ENCODE measurements around the gene PTPRG.

Gene PTPRG

GRCh38 chr3:61955483-61955882 is 394.1 kb downstream of the PTPRG start:
- Histone ChIP-seq H3K36me3 (ENCODE audit: control insufficient read depth, insufficient read depth, low read length) (no peaks in the 10 kb centered on the region), H3K4me3 (ENCODE audit: low read length) (no peak overlapping the region), H3K27me3 (ENCODE audit: control insufficient read depth, insufficient read depth, low read length) (no peaks in the 10 kb centered on the region), H3K9me3 (ENCODE audit: control insufficient read depth, low read length) (no peaks in the 10 kb centered on the region), H3K9ac (ENCODE audit: low read length) (no peak overlapping the region), H3K4me1 (ENCODE audit: control insufficient read depth, insufficient read depth, low read length) (peaks cover 8% of the 10 kb centered on the region)

- Histone ChIP-seq H3K9ac (ENCODE audit: low read length) (no peak overlapping the region), H3K36me3 (ENCODE audit: control insufficient read depth, insufficient read depth, low read length) (no peaks in the 10 kb centered on the region), H3K4me3 (ENCODE audit: low read length) (no peak overlapping the region), H3K4me1 (ENCODE audit: control insufficient read depth, insufficient read depth, low read length) (peaks cover 8% of the 10 kb centered on the region), H3K27me3 (ENCODE audit: control insufficient read depth, insufficient read depth, low read length) (no peaks in the 10 kb centered on the region), H3K9me3 (ENCODE audit: control insufficient read depth, low read length) (no peaks in the 10 kb centered on the region)
These were observed 394.9 kb downstream of the PTPRG start for GRCh38 chr3:61956236-61956635.

- no peaks in the 10 kb centered on the region for H3K36me3 ChIP-seq (ENCODE audit: control insufficient read depth, insufficient read depth, low read length)
- H3K4me1 ChIP-seq (ENCODE audit: control insufficient read depth, insufficient read depth, low read length): peaks cover 8% of the 10 kb centered on the region
- H3K4me3 ChIP-seq (ENCODE audit: low read length): no peak overlapping the region
- H3K9me3 ChIP-seq (ENCODE audit: control insufficient read depth, low read length): no peaks in the 10 kb centered on the region
- no peak overlapping the region for H3K9ac ChIP-seq (ENCODE audit: low read length)
- H3K27me3 ChIP-seq (ENCODE audit: control insufficient read depth, insufficient read depth, low read length): no peaks in the 10 kb centered on the region
These were observed 395.9 kb downstream of the PTPRG start for GRCh38 chr3:61957259-61957658.

- H3K4me3 ChIP-seq (ENCODE audit: low read length): no peak overlapping the region
- no peaks in the 10 kb centered on the region for H3K27me3 ChIP-seq (ENCODE audit: control insufficient read depth, insufficient read depth, low read length)
- peaks cover 8% of the 10 kb centered on the region for H3K4me1 ChIP-seq (ENCODE audit: control insufficient read depth, insufficient read depth, low read length)
- no peaks in the 10 kb centered on the region for H3K36me3 ChIP-seq (ENCODE audit: control insufficient read depth, insufficient read depth, low read length)
- no peak overlapping the region for H3K9ac ChIP-seq (ENCODE audit: low read length)
- no peaks in the 10 kb centered on the region for H3K9me3 ChIP-seq (ENCODE audit: control insufficient read depth, low read length)
These were observed 399.6 kb downstream of the PTPRG start for GRCh38 chr3:61960976-61961375.

GRCh38 chr3:61961900-61962299 is 400.5 kb downstream of the PTPRG start:
- no peak overlapping the region for H3K4me3 ChIP-seq (ENCODE audit: low read length)
- no peaks in the 10 kb centered on the region for H3K9me3 ChIP-seq (ENCODE audit: control insufficient read depth, low read length)
- H3K27me3 ChIP-seq (ENCODE audit: control insufficient read depth, insufficient read depth, low read length): no peaks in the 10 kb centered on the region
- H3K9ac ChIP-seq (ENCODE audit: low read length): no peak overlapping the region
- no peaks in the 10 kb centered on the region for H3K4me1 ChIP-seq (ENCODE audit: control insufficient read depth, insufficient read depth, low read length)
- no peaks in the 10 kb centered on the region for H3K36me3 ChIP-seq (ENCODE audit: control insufficient read depth, insufficient read depth, low read length)

- Histone ChIP-seq H3K36me3 (ENCODE audit: control insufficient read depth, insufficient read depth, low read length) (no peaks in the 10 kb centered on the region), H3K4me1 (ENCODE audit: control insufficient read depth, insufficient read depth, low read length) (no peaks in the 10 kb centered on the region), H3K9me3 (ENCODE audit: control insufficient read depth, low read length) (no peaks in the 10 kb centered on the region), H3K9ac (ENCODE audit: low read length) (no peak overlapping the region), H3K4me3 (ENCODE audit: low read length) (no peak overlapping the region), H3K27me3 (ENCODE audit: control insufficient read depth, insufficient read depth, low read length) (no peaks in the 10 kb centered on the region)
These were observed 403.2 kb downstream of the PTPRG start for GRCh38 chr3:61964566-61964965.

GRCh38 chr3:61965770-61966131 is 404.4 kb downstream of the PTPRG start:
- H3K4me3 ChIP-seq (ENCODE audit: low read length): no peak overlapping the region
- H3K36me3 ChIP-seq (ENCODE audit: control insufficient read depth, insufficient read depth, low read length): no peaks in the 10 kb centered on the region

GRCh38 chr3:61966200-61966599 is 404.8 kb downstream of the PTPRG start:
- no peaks in the 10 kb centered on the region for H3K9me3 ChIP-seq (ENCODE audit: control insufficient read depth, low read length)
- H3K4me3 ChIP-seq (ENCODE audit: low read length): no peak overlapping the region
- H3K27me3 ChIP-seq (ENCODE audit: control insufficient read depth, insufficient read depth, low read length): no peaks in the 10 kb centered on the region

More at GRCh38 chr3:61965770-61966131, 404.4 kb downstream of the PTPRG start:
- no peaks in the 10 kb centered on the region for H3K4me1 ChIP-seq (ENCODE audit: control insufficient read depth, insufficient read depth, low read length)
- H3K27me3 ChIP-seq (ENCODE audit: control insufficient read depth, insufficient read depth, low read length): no peaks in the 10 kb centered on the region
- H3K9me3 ChIP-seq (ENCODE audit: control insufficient read depth, low read length): no peaks in the 10 kb centered on the region
- no peak overlapping the region for H3K9ac ChIP-seq (ENCODE audit: low read length)

GRCh38 chr3:61967019-61967418 is 405.6 kb downstream of the PTPRG start:
- H3K4me3 ChIP-seq (ENCODE audit: low read length): no peak overlapping the region
- no peaks in the 10 kb centered on the region for H3K36me3 ChIP-seq (ENCODE audit: control insufficient read depth, insufficient read depth, low read length)
- no peaks in the 10 kb centered on the region for H3K9me3 ChIP-seq (ENCODE audit: control insufficient read depth, low read length)
- H3K27me3 ChIP-seq (ENCODE audit: control insufficient read depth, insufficient read depth, low read length): no peaks in the 10 kb centered on the region
- H3K4me1 ChIP-seq (ENCODE audit: control insufficient read depth, insufficient read depth, low read length): no peaks in the 10 kb centered on the region
- H3K9ac ChIP-seq (ENCODE audit: low read length): no peak overlapping the region

More at GRCh38 chr3:61966200-61966599, 404.8 kb downstream of the PTPRG start:
- H3K4me1 ChIP-seq (ENCODE audit: control insufficient read depth, insufficient read depth, low read length): no peaks in the 10 kb centered on the region
- H3K9ac ChIP-seq (ENCODE audit: low read length): no peak overlapping the region
- H3K36me3 ChIP-seq (ENCODE audit: control insufficient read depth, insufficient read depth, low read length): no peaks in the 10 kb centered on the region

- Histone ChIP-seq H3K4me3 (ENCODE audit: low read length) (no peak overlapping the region), H3K9me3 (ENCODE audit: control insufficient read depth, low read length) (no peaks in the 10 kb centered on the region), H3K9ac (ENCODE audit: low read length) (no peak overlapping the region), H3K4me1 (ENCODE audit: control insufficient read depth, insufficient read depth, low read length) (no peaks in the 10 kb centered on the region), H3K27me3 (ENCODE audit: control insufficient read depth, insufficient read depth, low read length) (no peaks in the 10 kb centered on the region), H3K36me3 (ENCODE audit: control insufficient read depth, insufficient read depth, low read length) (no peaks in the 10 kb centered on the region)
These were observed 406.6 kb downstream of the PTPRG start for GRCh38 chr3:61967937-61968336.

GRCh38 chr3:61974662-61975061 is 413.3 kb downstream of the PTPRG start:
- no peaks in the 10 kb centered on the region for H3K27me3 ChIP-seq (ENCODE audit: control insufficient read depth, insufficient read depth, low read length)
- H3K36me3 ChIP-seq (ENCODE audit: control insufficient read depth, insufficient read depth, low read length): no peaks in the 10 kb centered on the region
- H3K4me3 ChIP-seq (ENCODE audit: low read length): no peak overlapping the region
- no peaks in the 10 kb centered on the region for H3K9me3 ChIP-seq (ENCODE audit: control insufficient read depth, low read length)
- no peak overlapping the region for H3K9ac ChIP-seq (ENCODE audit: low read length)
- no peaks in the 10 kb centered on the region for H3K4me1 ChIP-seq (ENCODE audit: control insufficient read depth, insufficient read depth, low read length)

- H3K27me3 ChIP-seq (ENCODE audit: control insufficient read depth, insufficient read depth, low read length): no peaks in the 10 kb centered on the region
- no peaks in the 10 kb centered on the region for H3K36me3 ChIP-seq (ENCODE audit: control insufficient read depth, insufficient read depth, low read length)
- no peaks in the 10 kb centered on the region for H3K9me3 ChIP-seq (ENCODE audit: control insufficient read depth, low read length)
- H3K9ac ChIP-seq (ENCODE audit: low read length): no peak overlapping the region
- no peaks in the 10 kb centered on the region for H3K4me1 ChIP-seq (ENCODE audit: control insufficient read depth, insufficient read depth, low read length)
- H3K4me3 ChIP-seq (ENCODE audit: low read length): no peak overlapping the region
These were observed 413.8 kb downstream of the PTPRG start for GRCh38 chr3:61975199-61975598.

- H3K36me3 ChIP-seq (ENCODE audit: control insufficient read depth, insufficient read depth, low read length): no peaks in the 10 kb centered on the region
- no peaks in the 10 kb centered on the region for H3K27me3 ChIP-seq (ENCODE audit: control insufficient read depth, insufficient read depth, low read length)
- H3K9ac ChIP-seq (ENCODE audit: low read length): no peak overlapping the region
- no peak overlapping the region for H3K4me3 ChIP-seq (ENCODE audit: low read length)
- no peaks in the 10 kb centered on the region for H3K4me1 ChIP-seq (ENCODE audit: control insufficient read depth, insufficient read depth, low read length)
- no peaks in the 10 kb centered on the region for H3K9me3 ChIP-seq (ENCODE audit: control insufficient read depth, low read length)
These were observed 414.6 kb downstream of the PTPRG start for GRCh38 chr3:61975936-61976335.

All from mucosa of stomach (tissue), 1 donor.